ENCODE measurements around the gene GMDS. TPM values are rescaled to one million over a fixed set of nuclear protein-coding genes. Genes with fewer than 3 reads are reported as not detected.

GMDS gene
- total and polyA plus RNA-seq, 9 donors: 6.6 to 20.6 (median 11.0) TPM

- intact Hi-C loops (cut with DNase I): no loop called here
- no peaks in the 10 kb centered on the region for H3K27me3 ChIP-seq
- WGBS, 3 donors: 81 to 86% (median 83%) methylated on average over 5 of the region's 5 CpGs
- no peaks in the 10 kb centered on the region for H3K4me1 ChIP-seq (ENCODE audit: insufficient read depth)
- DNase-seq: no peak
- H3K27ac ChIP-seq: no peak overlapping the region
- no peak for TF ChIP-seq CTCF (IDR thresholded peaks at IDR 0.05)
- TF ChIP-seq EP300 (IDR thresholded peaks at IDR 0.05): no peak
- no peak for TF ChIP-seq POLR2A (IDR thresholded peaks at IDR 0.05)
- no peaks in the 10 kb centered on the region for H3K9me3 ChIP-seq
- H3K36me3 ChIP-seq: no peaks in the 10 kb centered on the region
- no peak overlapping the region for H3K4me3 ChIP-seq
Observed at GRCh38 chr6:1579096-1579495, 666.3 kb downstream of the GMDS start.

GRCh38 chr6:1577896-1578745 is 667.3 kb downstream of the GMDS start:
- no peak for DNase-seq
- intact Hi-C loops (cut with DNase I): no loop called here
- Histone ChIP-seq H3K27me3 (no peaks in the 10 kb centered on the region), H3K4me3 (no peak overlapping the region), H3K36me3 (no peaks in the 10 kb centered on the region), H3K27ac (no peak overlapping the region), H3K4me1 (ENCODE audit: insufficient read depth) (no peaks in the 10 kb centered on the region), H3K9me3 (no peaks in the 10 kb centered on the region)
- 89 to 93% (median 90%) methylated on average over 19 of the region's 19 CpGs for WGBS, 3 donors
- TF ChIP-seq POLR2A (IDR thresholded peaks at IDR 0.05) (no peak), EP300 (IDR thresholded peaks at IDR 0.05) (no peak), CTCF (IDR thresholded peaks at IDR 0.05) (no peak)

GRCh38 chr6:1577146-1577680 is 668.2 kb downstream of the GMDS start:
- H3K36me3 ChIP-seq: no peaks in the 10 kb centered on the region
- TF ChIP-seq EP300 (IDR thresholded peaks at IDR 0.05): no peak
- TF ChIP-seq POLR2A (IDR thresholded peaks at IDR 0.05): no peak
- TF ChIP-seq CTCF (IDR thresholded peaks at IDR 0.05): no peak
- WGBS, 3 donors: 93 to 95% (median 95%) methylated on average over 11 of the region's 11 CpGs
- no peaks in the 10 kb centered on the region for H3K9me3 ChIP-seq
- H3K4me1 ChIP-seq (ENCODE audit: insufficient read depth): no peaks in the 10 kb centered on the region
- H3K4me3 ChIP-seq: no peak overlapping the region
- intact Hi-C loops (cut with DNase I): no loop called here
- DNase-seq: no peak
- no peak overlapping the region for H3K27ac ChIP-seq
- no peaks in the 10 kb centered on the region for H3K27me3 ChIP-seq

- Histone ChIP-seq H3K9me3 (no peaks in the 10 kb centered on the region), H3K27ac (no peak overlapping the region), H3K4me1 (ENCODE audit: insufficient read depth) (no peaks in the 10 kb centered on the region), H3K4me3 (no peak overlapping the region), H3K36me3 (no peaks in the 10 kb centered on the region), H3K27me3 (no peaks in the 10 kb centered on the region)
- no peak for DNase-seq
- 97% methylated on average over 11 of the region's 11 CpGs for WGBS, 3 donors
- intact Hi-C loops (cut with DNase I): no loop called here
- no peak for TF ChIP-seq EP300 (IDR thresholded peaks at IDR 0.05)
- TF ChIP-seq POLR2A (IDR thresholded peaks at IDR 0.05): no peak
- TF ChIP-seq CTCF (IDR thresholded peaks at IDR 0.05): no peak
Observed at GRCh38 chr6:1576711-1577110, 668.7 kb downstream of the GMDS start.

All from ovary (tissue), 9 donors.